ENCODE results near the gene STKLD1.

The STKLD1 gene

GRCh38 chr9:133370685-133371084 is 5.5 kb upstream of the STKLD1 start:
- no peak overlapping the region for H2AFZ ChIP-seq (ENCODE audit: low read length)
- no peaks in the 10 kb centered on the region for H3K4me1 ChIP-seq (ENCODE audit: low read length)
- H3K36me3 ChIP-seq (replicated peaks; ENCODE audit: insufficient read depth, low read length) = peaks cover 2% of the 10 kb centered on the region; the same call in 1 of the 2 replicates
- no peaks in the 10 kb centered on the region for H3K9me3 ChIP-seq (replicated peaks; ENCODE audit: insufficient read depth, low read length)
- no peak overlapping the region for H3K4me3 ChIP-seq (ENCODE audit: low read length)
- DNase-seq = no peak
- H3K27ac ChIP-seq (ENCODE audit: low read length) = no peak overlapping the region
- H3K79me2 ChIP-seq (ENCODE audit: low read length) = peaks cover 100% of the 10 kb centered on the region
- peaks cover 47% of the 10 kb centered on the region for H4K20me1 ChIP-seq (ENCODE audit: insufficient read depth, low read length)
- H3K4me2 ChIP-seq (ENCODE audit: low read depth, low read length) = no peak overlapping the region
- H3K9ac ChIP-seq (ENCODE audit: low read length) = no peak overlapping the region
- TF ChIP-seq CTCF (IDR thresholded peaks at IDR 0.05; ENCODE audit: low read length) = no peak
- no peak for TF ChIP-seq EZH2 (optimal IDR thresholded peaks at IDR 0.05; ENCODE audit: low read depth, low read length)
- TF ChIP-seq EZH2phosphoT487 (IDR thresholded peaks at IDR 0.05; ENCODE audit: low read length) = no peak
- no peaks in the 10 kb centered on the region for H3K27me3 ChIP-seq (replicated peaks; ENCODE audit: insufficient read depth, low read length)
- no peaks in the 10 kb centered on the region for H3F3A ChIP-seq (ENCODE audit: insufficient read depth, low read length)
- no peaks in the 10 kb centered on the region for H3K9me2 ChIP-seq (replicated peaks; ENCODE audit: insufficient read depth, low read length)

GRCh38 chr9:133371261-133371711 is 4.9 kb upstream of the STKLD1 start:
- Histone ChIP-seq H3K36me3 (replicated peaks; ENCODE audit: insufficient read depth, low read length) (no peaks in the 10 kb centered on the region; the same call in 1 of the 2 replicates), H3K79me2 (ENCODE audit: low read length) (peaks cover 94% of the 10 kb centered on the region), H3K27me3 (replicated peaks; ENCODE audit: insufficient read depth, low read length) (peaks cover 1% of the 10 kb centered on the region; the same call in 1 of the 2 replicates), H3K4me2 (ENCODE audit: low read depth, low read length) (no peak overlapping the region), H3K4me3 (ENCODE audit: low read length) (no peak overlapping the region), H2AFZ (ENCODE audit: low read length) (no peak overlapping the region), H3K4me1 (ENCODE audit: low read length) (no peaks in the 10 kb centered on the region), H3K9me3 (replicated peaks; ENCODE audit: insufficient read depth, low read length) (no peaks in the 10 kb centered on the region), H4K20me1 (ENCODE audit: insufficient read depth, low read length) (peaks cover 47% of the 10 kb centered on the region), H3K9ac (ENCODE audit: low read length) (no peak overlapping the region), H3K27ac (ENCODE audit: low read length) (no peak overlapping the region), H3K9me2 (replicated peaks; ENCODE audit: insufficient read depth, low read length) (no peaks in the 10 kb centered on the region), H3F3A (ENCODE audit: insufficient read depth, low read length) (no peaks in the 10 kb centered on the region)
- DNase-seq = no peak
- no peak for TF ChIP-seq EZH2 (optimal IDR thresholded peaks at IDR 0.05; ENCODE audit: low read depth, low read length)
- TF ChIP-seq EZH2phosphoT487 (IDR thresholded peaks at IDR 0.05; ENCODE audit: low read length) = no peak
- no peak for TF ChIP-seq CTCF (IDR thresholded peaks at IDR 0.05; ENCODE audit: low read length)

GRCh38 chr9:133372144-133372543 is 4.0 kb upstream of the STKLD1 start:
- Histone ChIP-seq H3K36me3 (replicated peaks; ENCODE audit: insufficient read depth, low read length) (no peaks in the 10 kb centered on the region; the same call in 1 of the 2 replicates), H4K20me1 (ENCODE audit: insufficient read depth, low read length) (peaks cover 47% of the 10 kb centered on the region), H3K9me3 (replicated peaks; ENCODE audit: insufficient read depth, low read length) (no peaks in the 10 kb centered on the region), H3K79me2 (ENCODE audit: low read length) (peaks cover 86% of the 10 kb centered on the region), H3K9me2 (replicated peaks; ENCODE audit: insufficient read depth, low read length) (no peaks in the 10 kb centered on the region), H3K9ac (ENCODE audit: low read length) (no peak overlapping the region), H2AFZ (ENCODE audit: low read length) (no peak overlapping the region), H3K27ac (ENCODE audit: low read length) (no peak overlapping the region), H3K4me1 (ENCODE audit: low read length) (no peaks in the 10 kb centered on the region), H3K4me3 (ENCODE audit: low read length) (no peak overlapping the region), H3K27me3 (replicated peaks; ENCODE audit: insufficient read depth, low read length) (peaks cover 10% of the 10 kb centered on the region), H3K4me2 (ENCODE audit: low read depth, low read length) (no peak overlapping the region), H3F3A (ENCODE audit: insufficient read depth, low read length) (no peaks in the 10 kb centered on the region)
- no peak for TF ChIP-seq EZH2phosphoT487 (IDR thresholded peaks at IDR 0.05; ENCODE audit: low read length)
- no peak for TF ChIP-seq EZH2 (optimal IDR thresholded peaks at IDR 0.05; ENCODE audit: low read depth, low read length)
- DNase-seq = no peak

GRCh38 chr9:133374612-133375115 is 1.5 kb upstream of the STKLD1 start:
- Histone ChIP-seq H3K36me3 (replicated peaks; ENCODE audit: insufficient read depth, low read length) (no peaks in the 10 kb centered on the region; the same call in 1 of the 2 replicates), H3K9ac (ENCODE audit: low read length) (peak overlapping the region; percentile 95), H3K9me2 (replicated peaks; ENCODE audit: insufficient read depth, low read length) (no peaks in the 10 kb centered on the region), H3K27ac (ENCODE audit: low read length) (no peak overlapping the region), H3K79me2 (ENCODE audit: low read length) (peaks cover 61% of the 10 kb centered on the region), H3K4me2 (ENCODE audit: low read depth, low read length) (peak overlapping the region; percentile 91), H3K4me3 (ENCODE audit: low read length) (peak overlapping the region; percentile 99), H2AFZ (ENCODE audit: low read length) (no peak overlapping the region), H3K4me1 (ENCODE audit: low read length) (no peaks in the 10 kb centered on the region), H3K9me3 (replicated peaks; ENCODE audit: insufficient read depth, low read length) (no peaks in the 10 kb centered on the region), H3F3A (ENCODE audit: insufficient read depth, low read length) (no peaks in the 10 kb centered on the region), H4K20me1 (ENCODE audit: insufficient read depth, low read length) (peaks cover 28% of the 10 kb centered on the region), H3K27me3 (replicated peaks; ENCODE audit: insufficient read depth, low read length) (peaks cover 26% of the 10 kb centered on the region)
- DNase-seq = peak; percentile 6
- TF ChIP-seq EZH2 (optimal IDR thresholded peaks at IDR 0.05; ENCODE audit: low read depth, low read length) = no peak
- TF ChIP-seq EZH2phosphoT487 (IDR thresholded peaks at IDR 0.05; ENCODE audit: low read length) = no peak
- TF ChIP-seq CTCF (IDR thresholded peaks at IDR 0.05; ENCODE audit: low read length) = no peak

Data from MM.1S (cell line).